ENCODE results near the gene TOM1. TPM values are rescaled to one million over a fixed set of nuclear protein-coding genes. Genes with fewer than 3 reads are reported as not detected.

TOM1 gene
- total RNA-seq, 1 experiment from 2014 or later = 19.0 TPM

- TF ChIP-seq EZH2phosphoT487 (IDR thresholded peaks at IDR 0.05; ENCODE audit: borderline replicate concordance, low read length) (no peak), CTCF (conservative IDR thresholded peaks at IDR 0.05; ENCODE audit: low read depth, low read length) (no peak), EZH2 (IDR thresholded peaks at IDR 0.05; ENCODE audit: low read length, unreplicated experiment) (no peak)
- BruUV-seq (replicated peaks) = no TSS peak
- CTCF ChIA-PET = no interaction called here
- ATAC-seq (no peak), DNase-seq (no peak)
- no peaks in the 10 kb centered on the region for H3F3A ChIP-seq (ENCODE audit: low read length, unreplicated experiment)
- no peaks in the 10 kb centered on the region for H3K36me3 ChIP-seq (ENCODE audit: low read depth, low read length)
- no peaks in the 10 kb centered on the region for H3K9me2 ChIP-seq (replicated peaks; ENCODE audit: low read length)
- no peaks in the 10 kb centered on the region for H3K27me3 ChIP-seq (ENCODE audit: low read length)
- no peak overlapping the region for H3K27ac ChIP-seq (ENCODE audit: low read length)
- no peak overlapping the region for H3K4me3 ChIP-seq (ENCODE audit: low read length)
- H3K4me1 ChIP-seq (ENCODE audit: insufficient read depth, low read length) = no peaks in the 10 kb centered on the region
- no peaks in the 10 kb centered on the region for H3K79me2 ChIP-seq (ENCODE audit: low read length)
- H3K9me3 ChIP-seq (ENCODE audit: low read length) = no peaks in the 10 kb centered on the region
- no peak overlapping the region for H3K9ac ChIP-seq (ENCODE audit: low read length)
- no peaks in the 10 kb centered on the region for H4K20me1 ChIP-seq (ENCODE audit: low read length)
- no peak overlapping the region for H3K4me2 ChIP-seq (ENCODE audit: low read length)
- POLR2A ChIA-PET (ENCODE audit: unreplicated experiment) = interaction anchor here (0.6 kb wide), 1 partner anchor 179 kb away, joined by 4 read pairs; no protein-coding TSS in a partner anchor
- H2AFZ ChIP-seq (ENCODE audit: low read length) = no peak overlapping the region
- intact Hi-C loops (cut with micrococcal nuclease) = no loop called here
Measured at GRCh38 chr22:35332278-35332677, 32.6 kb downstream of the TOM1 start.

- Histone ChIP-seq H3K36me3 (ENCODE audit: low read depth, low read length) (no peaks in the 10 kb centered on the region), H3K27ac (ENCODE audit: low read length) (no peak overlapping the region), H3K9ac (ENCODE audit: low read length) (no peak overlapping the region), H2AFZ (ENCODE audit: low read length) (no peak overlapping the region), H3K4me2 (ENCODE audit: low read length) (no peak overlapping the region), H4K20me1 (ENCODE audit: low read length) (no peaks in the 10 kb centered on the region), H3K27me3 (ENCODE audit: low read length) (no peaks in the 10 kb centered on the region), H3F3A (ENCODE audit: low read length, unreplicated experiment) (no peaks in the 10 kb centered on the region), H3K79me2 (ENCODE audit: low read length) (no peaks in the 10 kb centered on the region), H3K9me2 (replicated peaks; ENCODE audit: low read length) (no peaks in the 10 kb centered on the region), H3K4me1 (ENCODE audit: insufficient read depth, low read length) (no peaks in the 10 kb centered on the region), H3K9me3 (ENCODE audit: low read length) (no peaks in the 10 kb centered on the region), H3K4me3 (ENCODE audit: low read length) (no peak overlapping the region)
- no TSS peak for BruUV-seq (replicated peaks)
- intact Hi-C loops (cut with micrococcal nuclease) = no loop called here
- ChIA-PET POLR2A (ENCODE audit: unreplicated experiment) (no interaction called here), CTCF (no interaction called here)
- ATAC-seq = no peak
- no peak for DNase-seq
- TF ChIP-seq EZH2 (IDR thresholded peaks at IDR 0.05; ENCODE audit: low read length, unreplicated experiment) (no peak), CTCF (conservative IDR thresholded peaks at IDR 0.05; ENCODE audit: low read depth, low read length) (no peak), EZH2phosphoT487 (IDR thresholded peaks at IDR 0.05; ENCODE audit: borderline replicate concordance, low read length) (no peak)
Measured at GRCh38 chr22:35333220-35333619, 33.5 kb downstream of the TOM1 start.

GRCh38 chr22:35334004-35334403 lies 34.3 kb downstream of the TOM1 start:
- no peaks in the 10 kb centered on the region for H3K9me3 ChIP-seq (ENCODE audit: low read length)
- ChIA-PET POLR2A (ENCODE audit: unreplicated experiment) (no interaction called here), CTCF (no interaction called here)

More at GRCh38 chr22:35334004-35334403, 34.3 kb downstream of the TOM1 start:
- Histone ChIP-seq H3K9ac (ENCODE audit: low read length) (no peak overlapping the region), H3K27ac (ENCODE audit: low read length) (no peak overlapping the region), H2AFZ (ENCODE audit: low read length) (no peak overlapping the region), H3K4me1 (ENCODE audit: insufficient read depth, low read length) (no peaks in the 10 kb centered on the region), H3F3A (ENCODE audit: low read length, unreplicated experiment) (no peaks in the 10 kb centered on the region), H3K9me2 (replicated peaks; ENCODE audit: low read length) (no peaks in the 10 kb centered on the region), H3K27me3 (ENCODE audit: low read length) (no peaks in the 10 kb centered on the region), H3K4me2 (ENCODE audit: low read length) (no peak overlapping the region), H3K4me3 (ENCODE audit: low read length) (no peak overlapping the region), H3K79me2 (ENCODE audit: low read length) (no peaks in the 10 kb centered on the region), H3K36me3 (ENCODE audit: low read depth, low read length) (no peaks in the 10 kb centered on the region), H4K20me1 (ENCODE audit: low read length) (no peaks in the 10 kb centered on the region)
- ATAC-seq (no peak), DNase-seq (no peak)
- BruUV-seq (replicated peaks) = no TSS peak
- intact Hi-C loops (cut with micrococcal nuclease) = no loop called here
- TF ChIP-seq EZH2phosphoT487 (IDR thresholded peaks at IDR 0.05; ENCODE audit: borderline replicate concordance, low read length) (no peak), EZH2 (IDR thresholded peaks at IDR 0.05; ENCODE audit: low read length, unreplicated experiment) (no peak), CTCF (conservative IDR thresholded peaks at IDR 0.05; ENCODE audit: low read depth, low read length) (no peak)
